ENCODE data around the gene NTN3.

DNA sequence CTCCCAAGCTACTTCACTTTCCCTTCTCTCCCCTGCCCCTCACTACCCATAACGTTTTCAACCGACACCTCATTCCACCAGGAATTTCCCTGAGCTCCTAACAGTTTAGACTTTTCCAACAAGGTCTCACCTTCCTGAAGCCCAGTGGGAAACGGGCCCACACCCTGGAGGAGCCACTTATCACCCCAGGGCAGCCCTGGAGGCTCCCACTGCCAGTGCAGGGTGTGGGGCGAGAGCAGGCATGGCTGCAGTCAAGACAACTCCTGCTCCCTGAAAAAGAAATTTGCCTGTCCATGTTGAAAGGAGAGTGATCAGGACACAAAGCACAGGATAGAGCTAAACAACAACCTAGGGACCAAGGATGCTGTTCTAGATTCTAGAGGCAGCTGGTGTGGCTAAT, 43.6 kb upstream of the NTN3 start:
- TF ChIP-seq POLR2A (IDR thresholded peaks at IDR 0.05) = no peak
- no peak for TF ChIP-seq EP300 (IDR thresholded peaks at IDR 0.05)
- TF ChIP-seq, protein P1, sequence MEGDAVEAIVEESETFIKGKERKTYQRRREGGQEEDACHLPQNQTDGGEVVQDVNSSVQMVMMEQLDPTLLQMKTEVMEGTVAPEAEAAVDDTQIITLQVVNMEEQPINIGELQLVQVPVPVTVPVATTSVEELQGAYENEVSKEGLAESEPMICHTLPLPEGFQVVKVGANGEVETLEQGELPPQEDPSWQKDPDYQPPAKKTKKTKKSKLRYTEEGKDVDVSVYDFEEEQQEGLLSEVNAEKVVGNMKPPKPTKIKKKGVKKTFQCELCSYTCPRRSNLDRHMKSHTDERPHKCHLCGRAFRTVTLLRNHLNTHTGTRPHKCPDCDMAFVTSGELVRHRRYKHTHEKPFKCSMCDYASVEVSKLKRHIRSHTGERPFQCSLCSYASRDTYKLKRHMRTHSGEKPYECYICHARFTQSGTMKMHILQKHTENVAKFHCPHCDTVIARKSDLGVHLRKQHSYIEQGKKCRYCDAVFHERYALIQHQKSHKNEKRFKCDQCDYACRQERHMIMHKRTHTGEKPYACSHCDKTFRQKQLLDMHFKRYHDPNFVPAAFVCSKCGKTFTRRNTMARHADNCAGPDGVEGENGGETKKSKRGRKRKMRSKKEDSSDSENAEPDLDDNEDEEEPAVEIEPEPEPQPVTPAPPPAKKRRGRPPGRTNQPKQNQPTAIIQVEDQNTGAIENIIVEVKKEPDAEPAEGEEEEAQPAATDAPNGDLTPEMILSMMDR (IDR thresholded peaks at IDR 0.05) = no peak

Data from tibial nerve (tissue), 4 donors.